ENCODE measurements around the gene SCN8A. TPM values are rescaled to one million over a fixed set of nuclear protein-coding genes. Genes with fewer than 3 reads are reported as not detected.

Gene SCN8A
- total and polyA plus RNA-seq, 2 experiments from 2014 or later: 4.6 to 23.9 TPM

- no peak for TF ChIP-seq REST (IDR thresholded peaks at IDR 0.05; ENCODE audit: unreplicated experiment)
- TF ChIP-seq ZNF331 (CRISPR knock-in tag; IDR thresholded peaks at IDR 0.05; ENCODE audit: low read depth): no peak
- no peak for TF ChIP-seq ETS1 (IDR thresholded peaks at IDR 0.05)
- no peak for TF ChIP-seq NANOG (IDR thresholded peaks at IDR 0.05; ENCODE audit: borderline replicate concordance)
- no peak for TF ChIP-seq JUNB (IDR thresholded peaks at IDR 0.05; ENCODE audit: unreplicated experiment)
- TF ChIP-seq ZNF114 (CRISPR knock-in tag; IDR thresholded peaks at IDR 0.05): no peak
- no peak for TF ChIP-seq EZH2phosphoT487 (IDR thresholded peaks at IDR 0.05; ENCODE audit: unreplicated experiment)
- no peak for TF ChIP-seq POLR2AphosphoS5 (IDR thresholded peaks at IDR 0.05; ENCODE audit: low read depth)
- TF ChIP-seq EZH2 (IDR thresholded peaks at IDR 0.05; ENCODE audit: low read depth, unreplicated experiment): no peak
- no peak for TF ChIP-seq STAT1 (IDR thresholded peaks at IDR 0.05; ENCODE audit: unreplicated experiment)
These were observed 226.3 kb downstream of the SCN8A start (continued) for GRCh38 chr12:51817027-51817953.

- Histone ChIP-seq H3K36me3 (ENCODE audit: insufficient read depth) (no peaks in the 10 kb centered on the region), H3K9me2 (ENCODE audit: insufficient read depth) (no peaks in the 10 kb centered on the region), H3K79me2 (replicated peaks; ENCODE audit: insufficient read depth) (no peaks in the 10 kb centered on the region), H3F3A (replicated peaks; ENCODE audit: low read depth) (peaks cover 15% of the 10 kb centered on the region), H3K27ac (ENCODE audit: low read depth) (no peak overlapping the region), H3K4me3 (no peak overlapping the region), H3K27me3 (ENCODE audit: insufficient read depth) (peaks cover 73% of the 10 kb centered on the region), H4K20me1 (replicated peaks; ENCODE audit: insufficient read depth) (peaks cover under 1% of the 10 kb centered on the region; the same call in 1 of the 2 replicates), H3K4me2 (no peak overlapping the region), H3K4me1 (ENCODE audit: insufficient read depth) (peaks cover 28% of the 10 kb centered on the region), H2AFZ (no peak overlapping the region)
- no peak overlapping the region for H3K4me3 Mint-ChIP-seq
- H3K27ac Mint-ChIP-seq: no peak overlapping the region
- peaks cover 31% of the 10 kb centered on the region for H3K4me1 Mint-ChIP-seq
- H3K27me3 Mint-ChIP-seq (ENCODE audit: insufficient read depth, low read depth, poor library complexity): peaks cover 36% of the 10 kb centered on the region
- H3K36me3 Mint-ChIP-seq (ENCODE audit: low read depth): no peaks in the 10 kb centered on the region; the same call in 2 of the 3 replicates
- DNase-seq (ENCODE audit: low spot score) (no peak), ATAC-seq (no peak)
- H3K9me3 Mint-ChIP-seq: no peaks in the 10 kb centered on the region; the same call in 1 of the 3 replicates
- TF ChIP-seq REST (IDR thresholded peaks at IDR 0.05; ENCODE audit: unreplicated experiment) (no peak), EZH2 (IDR thresholded peaks at IDR 0.05; ENCODE audit: low read depth, unreplicated experiment) (no peak)
These were observed 227.1 kb downstream of the SCN8A start for GRCh38 chr12:51818086-51818485.

Measured in GM23338 (cell line).